GM18505 (cell line): ENCODE results near the gene OLFM1.
"Not testable (repeated sequence)": the region's sequence is repeated elsewhere in the genome, so short reads cannot be mapped to it uniquely, and the experiment has no call there.

Experiments
- ATAC-seq: cut with Tn5 transposase; IDR thresholded peaks from one replicate; pipeline ENCODE4 v1.9.1; 2021; ENCODE audit not compliant: unreplicated experiment
- POLR2A ChIP-seq: IDR thresholded peaks from 4 replicates; pipeline ENCODE4 v1.6.1; 2011; ENCODE audit warnings: borderline replicate concordance; ENCODE audit not compliant: insufficient read depth, insufficient read length; ENCODE audit errors: extremely low read depth

OLFM1 gene

GRCh38 chr9:135150981-135151380, 63.5 kb downstream of the OLFM1 start:
- ATAC-seq, result no peak
- no peak for TF ChIP-seq POLR2A

DNA sequence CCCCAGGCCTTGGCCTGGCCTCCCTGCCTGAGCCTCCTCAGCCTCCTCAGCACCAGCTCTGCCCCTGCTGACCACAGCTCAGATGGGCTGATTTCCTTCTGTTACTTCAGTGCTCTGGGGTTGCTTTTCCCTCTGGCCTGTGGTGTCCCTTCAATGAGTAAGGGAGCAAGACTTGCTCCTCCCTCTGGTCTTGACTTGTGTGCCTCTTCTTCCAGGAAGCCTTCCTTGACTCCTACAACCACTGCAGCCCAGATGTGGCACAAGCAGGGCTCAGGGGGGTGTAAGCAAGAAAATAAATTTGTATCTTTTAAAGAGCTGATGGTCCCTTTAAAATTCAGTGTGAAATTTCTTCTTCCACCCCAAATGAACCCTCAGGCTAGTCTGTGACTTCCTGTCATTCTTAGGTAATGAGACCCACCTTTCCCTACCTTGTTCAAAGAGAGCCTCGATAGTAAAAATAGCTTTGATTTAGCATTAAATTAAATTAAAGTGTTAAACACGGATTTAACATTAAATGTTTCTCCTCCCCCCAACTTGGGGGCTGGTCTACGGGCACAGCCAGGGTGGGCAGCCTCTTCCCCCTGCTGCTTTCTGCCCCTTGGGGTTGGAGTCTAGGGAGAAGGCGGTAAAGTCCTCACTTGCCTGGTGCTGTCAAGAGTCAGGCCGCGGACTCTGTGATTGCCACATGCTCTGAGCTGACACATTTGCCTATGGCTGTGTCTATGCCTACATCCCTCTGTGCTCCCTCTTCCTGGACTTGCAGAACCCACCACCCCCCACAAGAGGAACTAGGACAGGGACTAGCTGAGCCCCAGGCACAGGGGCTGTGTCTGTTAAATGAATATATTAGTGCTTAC, 64.5 kb downstream of the OLFM1 start:
- no peak for ATAC-seq
- TF ChIP-seq POLR2A, result no peak

DNA sequence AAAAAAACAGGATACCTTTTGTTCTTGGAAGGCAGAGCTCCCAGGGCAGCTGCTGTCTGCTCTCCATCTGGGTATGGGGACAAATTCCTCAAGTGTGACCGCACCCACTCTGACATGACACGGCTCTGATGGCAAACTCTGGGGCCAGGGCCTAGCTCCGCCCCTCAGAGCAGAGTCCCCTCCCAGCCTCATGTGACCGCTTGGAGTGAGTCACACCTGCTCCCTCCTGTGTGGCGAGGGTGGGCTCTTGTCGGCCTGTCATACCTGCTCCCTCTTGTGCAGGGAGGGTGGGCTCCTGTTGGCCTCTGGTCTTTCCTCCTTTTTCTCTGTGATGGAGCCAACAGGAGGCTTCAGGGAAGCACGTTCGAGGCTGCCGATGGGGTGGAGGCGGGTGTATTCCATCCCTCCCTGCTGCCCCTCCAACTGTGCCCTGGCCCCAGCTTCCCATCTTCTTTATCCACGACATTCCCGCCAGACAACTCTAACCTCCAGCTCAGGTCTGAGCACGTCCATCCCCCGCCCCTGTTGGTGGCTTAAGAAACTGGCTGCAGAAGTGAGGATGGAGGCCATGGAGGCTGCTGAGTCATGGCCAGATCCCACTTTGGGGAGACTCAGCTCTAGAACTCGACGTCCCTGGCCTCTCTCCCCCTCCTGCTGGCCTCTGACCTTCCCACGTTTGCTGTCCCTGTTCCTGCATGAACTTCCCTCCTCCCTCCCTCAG, 65.3 kb downstream of the OLFM1 start:
- no peak for TF ChIP-seq POLR2A
- ATAC-seq, result no peak

DNA sequence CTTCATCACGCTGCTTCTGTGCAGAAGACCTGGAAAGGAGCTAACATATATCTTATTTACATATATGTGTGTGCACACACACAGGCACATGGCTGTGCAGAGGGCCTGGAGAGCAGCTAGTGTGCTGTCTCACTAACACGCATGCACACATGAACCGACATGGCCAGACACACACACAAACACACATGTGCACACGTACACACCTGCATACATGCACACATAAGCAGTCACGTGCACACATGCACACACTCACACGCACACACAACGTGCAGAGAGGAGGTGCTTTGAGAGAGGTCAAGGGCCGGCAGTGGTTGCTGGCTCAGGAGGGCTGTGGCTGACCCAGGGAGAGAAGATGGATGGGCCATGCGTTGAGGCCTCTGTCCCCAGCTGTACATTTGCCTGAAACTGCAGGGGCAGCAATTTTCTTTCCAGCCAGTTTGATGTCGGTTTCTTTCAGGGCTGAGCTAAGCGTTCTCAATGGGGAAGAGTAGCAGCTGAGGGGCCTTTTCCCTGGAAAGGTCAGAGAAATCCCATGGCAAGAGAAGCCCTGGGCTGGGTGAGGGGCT, 66.7 kb downstream of the OLFM1 start:
- TF ChIP-seq POLR2A, result no peak
- no peak for ATAC-seq

GRCh38 chr9:135155396-135155795, 67.9 kb downstream of the OLFM1 start:
- ATAC-seq, result no peak
- no peak for TF ChIP-seq POLR2A

DNA sequence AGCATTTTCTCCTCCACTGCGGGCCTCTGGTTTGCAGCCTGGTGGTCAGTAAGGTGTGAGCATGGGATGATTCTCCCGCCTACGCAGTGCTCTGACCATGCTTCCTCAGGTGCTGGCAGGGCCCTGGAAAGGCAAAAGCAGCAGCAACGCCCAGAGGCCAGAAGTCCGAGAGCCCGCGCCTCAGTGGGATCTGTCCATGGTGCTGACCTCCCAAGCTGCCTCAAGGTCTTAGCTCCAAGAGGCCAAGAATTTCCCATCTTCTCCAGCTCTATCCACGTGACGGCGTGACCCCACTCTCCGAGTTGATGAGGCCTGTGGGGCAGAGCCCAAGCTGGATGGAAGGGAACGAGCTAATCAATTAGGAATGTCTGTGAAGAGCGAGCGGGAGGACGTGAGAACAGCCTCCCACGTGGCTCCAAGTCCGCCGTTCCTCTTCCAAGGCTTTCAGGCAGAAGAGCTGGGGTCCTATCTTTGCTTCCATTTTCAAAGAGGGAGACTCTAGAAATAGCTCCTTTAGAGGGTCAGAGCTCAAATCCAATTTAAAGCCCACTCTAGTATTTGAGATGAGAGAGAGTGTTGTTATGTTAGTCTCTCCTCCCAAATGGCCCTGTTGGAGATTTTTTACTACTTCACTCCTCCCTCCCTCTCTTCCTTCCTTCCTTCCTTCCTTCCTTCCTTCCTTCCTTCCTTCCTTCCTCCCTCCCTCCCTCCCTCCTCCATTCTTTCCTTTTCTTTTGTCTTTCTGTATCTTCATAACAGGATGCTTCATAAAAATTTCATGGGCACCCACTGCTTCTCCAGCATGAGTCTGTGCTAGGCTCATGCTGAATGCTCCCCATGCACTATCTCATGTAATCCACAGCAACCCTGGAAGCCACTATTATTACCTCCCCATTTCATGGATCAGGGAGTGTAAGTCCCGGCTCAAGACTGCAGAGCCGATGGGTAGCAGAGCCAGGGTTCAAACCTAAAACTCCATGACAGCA, 69.3 kb downstream of the OLFM1 start:
- ATAC-seq, result no peak
- TF ChIP-seq POLR2A, result no peak

GRCh38 chr9:135157856-135158563, 70.5 kb downstream of the OLFM1 start:
- ATAC-seq, result no peak

DNA sequence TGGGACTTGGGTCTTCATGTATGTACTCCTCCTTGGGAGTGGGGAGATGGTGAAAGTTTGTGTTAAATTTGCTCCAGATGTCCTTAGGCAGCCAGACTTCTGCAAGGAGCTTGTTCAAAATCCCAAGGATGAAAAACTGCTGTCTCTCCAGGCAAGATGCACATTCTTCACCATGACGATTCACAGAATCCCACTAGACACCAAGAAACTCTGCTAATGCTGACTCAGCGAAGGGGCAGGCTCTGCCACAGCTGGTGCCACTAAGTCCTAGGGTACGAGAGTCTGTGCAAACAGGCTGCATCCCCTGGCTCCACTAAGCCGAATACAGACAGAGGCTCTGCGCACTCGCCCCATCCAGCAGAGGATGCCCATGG, 71.1 kb downstream of the OLFM1 start:
- no peak for ATAC-seq
- no peak for TF ChIP-seq POLR2A

More at GRCh38 chr9:135157856-135158563, 70.5 kb downstream of the OLFM1 start:
- TF ChIP-seq POLR2A, result no peak

GRCh38 chr9:135159801-135160200, 72.3 kb downstream of the OLFM1 start:
- ATAC-seq, result no peak

GRCh38 chr9:135160862-135161261, 73.4 kb downstream of the OLFM1 start:
- no peak for ATAC-seq

More at GRCh38 chr9:135159801-135160200, 72.3 kb downstream of the OLFM1 start:
- TF ChIP-seq POLR2A, result no peak

DNA sequence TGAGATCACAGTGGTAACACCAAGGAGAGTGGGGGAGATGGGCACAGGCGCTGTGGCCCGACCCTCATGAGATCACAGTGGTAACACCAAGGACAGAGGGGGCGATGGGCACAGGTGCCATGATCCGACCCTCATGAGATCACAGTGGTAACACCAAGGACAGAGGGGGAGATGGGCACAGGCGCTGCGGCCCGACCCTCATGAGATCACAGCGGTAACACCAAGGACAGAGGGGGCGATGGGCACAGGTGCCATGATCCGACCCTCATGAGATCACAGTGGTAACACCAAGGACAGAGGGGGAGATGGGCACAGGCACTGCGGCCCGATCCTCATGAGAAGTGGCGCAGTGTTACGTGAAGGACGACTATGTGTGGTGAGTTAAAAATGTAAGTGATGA, 75.1 kb downstream of the OLFM1 start:
- ATAC-seq, result not testable (repeated sequence)

More at GRCh38 chr9:135160862-135161261, 73.4 kb downstream of the OLFM1 start:
- TF ChIP-seq POLR2A, result no peak
